Right lobe of liver (tissue), 6 donors: ENCODE measurements around the gene PMFBP1. TPM values are rescaled to one million over a fixed set of nuclear protein-coding genes. Genes with fewer than 3 reads are reported as not detected.
"Not testable (repeated sequence)": the region's sequence is repeated elsewhere in the genome, so short reads cannot be mapped to it uniquely, and the experiment has no call there.

Source experiments
- ATAC-seq, 4 donors: fragments of 200-7000 bp; cut with Tn5 transposase; one replicate each; pipeline ENCODE4 v1.9.1; 2020; ENCODE audit warnings: mild to moderate bottlenecking in 4 of 4, moderate library complexity in 4 of 4
- DNase-seq, 3 donors: peaks; one replicate each; pipeline ENCODE4 v3.0.0-alpha.2; 2020
- H3K27ac ChIP-seq, 3 donors: fragments of 200-600 bp; one replicate each; pipeline ENCODE4 v1.8.0; 2022
- H3K27me3 ChIP-seq, 2 donors: fragments of 200-600 bp; one replicate each; pipeline ENCODE4 v1.8.0; 2022
- H3K36me3 ChIP-seq, 4 donors: fragments of 200-600 bp; sonication (generic) in 1 of 4; one replicate each; pipeline versions ENCODE4 v1.5.1 to v1.8.0; 2017 to 2022; ENCODE audit warnings: control low read depth in 1 of 4
- H3K4me1 ChIP-seq, 4 donors: fragments of 200-600 bp; sonication (generic) in 1 of 4; one replicate each; pipeline versions ENCODE4 v1.5.1 to v1.8.0; 2017 to 2022; ENCODE audit warnings: control low read depth in 1 of 4
- H3K4me3 ChIP-seq, 3 donors: fragments of 200-600 bp; one replicate each; pipeline ENCODE4 v1.8.0; 2022
- H3K9me3 ChIP-seq, 4 donors: fragments of 200-600 bp; sonication (generic) in 1 of 4; one replicate each; pipeline versions ENCODE4 v1.5.1 to v1.8.0; 2017 to 2022; ENCODE audit warnings: control low read depth in 1 of 4
- POLR2A ChIP-seq: fragments of 450-650 bp; IDR thresholded peaks from one replicate; pipeline ENCODE4 v1.6.1; 2017; ENCODE audit warnings: antibody characterized with exemption, mild to moderate bottlenecking
- WGBS: methylation state at CpG from one replicate; pipeline ENCODE4 v1.1.6; 2018; ENCODE audit warnings: low coverage, low lambda C conversion rate; ENCODE audit not compliant: insufficient coverage; ENCODE audit errors: missing lambda C conversion rate; 5-methylcytosine and 5-hydroxymethylcytosine counted together
- intact Hi-C, 2 donors: fragments of 100-400 bp; cut with DNase I; formaldehyde crosslinking; loops; one replicate each; pipeline versions ENCODE4 v1.11.2 to v1.14.1; 2022
- total RNA-seq, 6 experiments: library from RNA; depleted of rRNA in 2 of 6; stranded (reverse); fragments of >200 nt in 2 of 6; fragmentation: NEBNext Ultra II Directional in 3 of 6; extraction: Animal tissue kit (Norgen Biotek cat#: 25700) in 3 of 6; gene quantifications; one replicate each; pipeline versions ENCODE4 v1.1.0 to v1.2.4, GENCODE V29; 2016 to 2023
- TF ChIP-seq, protein P1 (sequence below), 4 donors: fragments of 200-600 bp in 3 of 4; fragments of 450-650 bp in 1 of 4; IDR thresholded peaks; one replicate each; pipeline versions ENCODE4 v1.5.1 to v1.8.0; 2016 to 2022; ENCODE audit warnings: antibody characterized with exemption in 4 of 4, mild to moderate bottlenecking in 2 of 4
- donor health status: DM: no; HTN: yes; CAD: no.
- donor health status: DM: no; HTN: no; CAD: no.
- donor health status: DM: no; HTN: no; CAD: no.
- donor health status: DM: no; HTN: yes; CAD: no.
- donor health status: DM: no; HTN: yes; CAD: no.

Gene PMFBP1
- total RNA-seq, 6 experiments from 2014 or later: 0.09 to 0.53 (median 0.19) TPM; not detected in 2

DNA sequence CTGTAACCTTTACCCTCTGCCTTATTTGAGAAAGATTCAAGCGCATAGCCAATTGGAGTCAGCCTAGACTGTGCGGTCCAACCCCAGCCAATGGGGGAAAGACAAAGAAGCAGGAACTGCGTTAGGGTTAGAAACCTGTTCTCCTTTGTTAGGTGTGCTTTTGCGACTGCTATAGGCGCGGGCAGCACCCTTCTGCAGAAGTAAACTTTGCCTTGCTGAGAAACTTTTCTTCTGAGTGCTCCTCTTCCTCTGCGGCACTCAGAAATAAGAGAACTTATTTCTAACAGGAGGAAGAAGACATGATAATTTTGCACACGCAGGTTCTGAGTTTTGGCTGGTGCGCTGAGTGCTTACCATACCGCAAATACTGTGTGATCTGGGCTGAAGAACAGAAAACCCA is 87.5 kb downstream of the PMFBP1 start:
- no peak for ATAC-seq
- Histone ChIP-seq H3K4me3 (no peak overlapping the region), H3K9me3 (no peaks in the 10 kb centered on the region), H3K27ac (peak overlapping the region in 1 of 3 donors; percentile 10), H3K27me3 (no peaks in the 10 kb centered on the region), H3K4me1 (peaks cover 0 to 11% (median 5%) of the 10 kb centered on the region in 4 donors), H3K36me3 (peaks cover 7 to 34% (median 19%) of the 10 kb centered on the region in 4 donors)
- 100% methylated on average over 9 of the region's 10 CpGs for WGBS
- intact Hi-C loops: no loop called here
- DNase-seq: no peak
- TF ChIP-seq, protein P1, sequence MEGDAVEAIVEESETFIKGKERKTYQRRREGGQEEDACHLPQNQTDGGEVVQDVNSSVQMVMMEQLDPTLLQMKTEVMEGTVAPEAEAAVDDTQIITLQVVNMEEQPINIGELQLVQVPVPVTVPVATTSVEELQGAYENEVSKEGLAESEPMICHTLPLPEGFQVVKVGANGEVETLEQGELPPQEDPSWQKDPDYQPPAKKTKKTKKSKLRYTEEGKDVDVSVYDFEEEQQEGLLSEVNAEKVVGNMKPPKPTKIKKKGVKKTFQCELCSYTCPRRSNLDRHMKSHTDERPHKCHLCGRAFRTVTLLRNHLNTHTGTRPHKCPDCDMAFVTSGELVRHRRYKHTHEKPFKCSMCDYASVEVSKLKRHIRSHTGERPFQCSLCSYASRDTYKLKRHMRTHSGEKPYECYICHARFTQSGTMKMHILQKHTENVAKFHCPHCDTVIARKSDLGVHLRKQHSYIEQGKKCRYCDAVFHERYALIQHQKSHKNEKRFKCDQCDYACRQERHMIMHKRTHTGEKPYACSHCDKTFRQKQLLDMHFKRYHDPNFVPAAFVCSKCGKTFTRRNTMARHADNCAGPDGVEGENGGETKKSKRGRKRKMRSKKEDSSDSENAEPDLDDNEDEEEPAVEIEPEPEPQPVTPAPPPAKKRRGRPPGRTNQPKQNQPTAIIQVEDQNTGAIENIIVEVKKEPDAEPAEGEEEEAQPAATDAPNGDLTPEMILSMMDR (IDR thresholded peaks at IDR 0.05): no peak

DNA sequence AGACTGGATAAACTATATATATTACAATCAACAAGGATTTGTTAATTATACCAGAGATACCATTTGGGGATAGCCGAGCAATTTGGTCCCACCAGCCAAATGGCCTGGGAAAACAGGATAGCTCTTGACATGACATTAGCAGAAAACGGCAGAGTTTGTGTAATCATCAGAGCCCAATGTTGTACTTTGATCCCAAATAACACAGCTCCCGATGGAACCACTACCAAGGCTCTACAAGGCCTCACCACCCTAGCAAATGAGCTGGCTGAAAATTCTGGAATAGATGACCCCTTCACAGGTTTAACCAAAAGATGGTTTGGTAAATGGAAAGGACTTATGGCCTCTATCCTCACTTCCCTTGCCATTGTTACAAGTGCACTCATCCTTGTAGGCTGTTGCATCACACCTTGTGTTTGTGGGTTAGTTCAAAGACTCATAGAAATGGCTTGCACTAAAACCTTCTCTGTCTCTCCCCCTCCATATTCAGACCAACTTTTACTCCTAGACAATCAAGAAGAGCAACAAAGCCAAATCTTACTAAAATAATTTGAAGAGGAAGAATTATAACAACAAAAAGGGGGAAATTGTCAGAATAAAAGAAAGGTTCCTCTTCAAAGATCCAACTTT is 88.1 kb downstream of the PMFBP1 start:
- Histone ChIP-seq H3K36me3 (peaks cover 7 to 28% (median 17%) of the 10 kb centered on the region in 4 donors), H3K9me3 (no peaks in the 10 kb centered on the region), H3K4me3 (no peak overlapping the region), H3K27me3 (no peaks in the 10 kb centered on the region), H3K27ac (peak overlapping the region in 1 of 3 donors; percentile 27), H3K4me1 (peaks cover 0 to 11% (median 5%) of the 10 kb centered on the region in 4 donors)
- TF ChIP-seq, protein P1 (IDR thresholded peaks at IDR 0.05): no peak
- no peak for TF ChIP-seq POLR2A
- 37% methylated on average over 3 of the region's 3 CpGs for WGBS
- no peak for DNase-seq
- peak; percentile 72 to 94 (median 89) for ATAC-seq
- intact Hi-C loops: no loop called here

DNA sequence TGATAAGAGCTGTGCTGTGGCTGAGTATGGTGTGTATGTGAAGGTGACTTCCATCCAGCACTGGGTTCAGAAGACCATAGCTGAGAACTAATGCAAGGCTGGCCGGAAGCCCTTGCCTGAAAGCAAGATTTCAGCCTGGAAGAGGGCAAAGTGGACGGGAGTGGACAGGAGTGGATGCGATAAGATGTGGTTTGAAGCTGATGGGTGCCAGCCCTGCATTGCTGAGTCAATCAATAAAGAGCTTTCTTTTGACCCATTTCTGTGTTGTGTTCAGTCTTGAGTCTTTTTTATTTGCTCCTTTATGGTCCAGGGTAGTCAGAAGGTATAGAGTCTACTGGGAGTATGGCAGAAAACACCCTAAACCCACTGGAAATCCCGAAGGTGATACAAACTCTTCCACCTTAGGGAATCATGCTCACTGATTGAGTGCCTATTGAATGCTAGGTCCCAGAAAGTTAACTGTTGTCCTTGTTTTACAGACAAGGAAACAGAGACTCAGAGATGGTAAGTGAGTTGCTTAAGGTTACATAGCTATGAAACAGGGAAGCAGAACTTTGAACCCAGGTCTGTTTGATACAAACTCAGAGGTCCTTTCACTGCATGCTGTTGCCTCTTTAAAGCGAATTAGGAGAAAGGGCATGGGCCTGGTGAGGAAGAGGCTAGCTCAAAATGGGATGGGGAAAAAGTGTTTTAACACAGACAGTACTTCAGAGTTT is 94.8 kb downstream of the PMFBP1 start:
- DNase-seq, H3K4me1 ChIP-seq, H3K4me3 ChIP-seq, H3K27me3 ChIP-seq, intact Hi-C loops, H3K9me3 ChIP-seq, H3K27ac ChIP-seq: not testable (repeated sequence)
- 71% methylated on average over 1 of the region's 5 CpGs for WGBS
- ATAC-seq: peak; percentile 53 to 69 (median 63)
- peaks cover 0 to 17% (median 3%) of the 10 kb centered on the region in 4 donors for H3K36me3 ChIP-seq

GRCh38 chr16:72075067-72075466 is 96.9 kb downstream of the PMFBP1 start:
- H3K9me3 ChIP-seq, H3K4me1 ChIP-seq, H3K27me3 ChIP-seq, H3K27ac ChIP-seq, intact Hi-C loops, H3K4me3 ChIP-seq, DNase-seq: not testable (repeated sequence)
- peak in 1 of 4 donors; percentile 19 for ATAC-seq
- no CpG with 5 or more reads among the region's 6 CpGs for WGBS
- H3K36me3 ChIP-seq: peaks cover 0 to 28% (median 3%) of the 10 kb centered on the region in 4 donors

- ATAC-seq (peak in 1 of 4 donors; percentile 27), DNase-seq (no peak)
- H3K36me3 ChIP-seq: peaks cover 0 to 28% (median 3%) of the 10 kb centered on the region in 4 donors
- 66% methylated on average over 4 of the region's 8 CpGs for WGBS
- intact Hi-C loops: no loop called here
- no peaks in the 10 kb centered on the region for H3K27me3 ChIP-seq
- TF ChIP-seq, protein P1 (IDR thresholded peaks at IDR 0.05): no peak
- no peak for TF ChIP-seq POLR2A
- no peak overlapping the region for H3K4me3 ChIP-seq
- no peaks in the 10 kb centered on the region for H3K9me3 ChIP-seq
- peak overlapping the region in 1 of 3 donors; percentile 18 for H3K27ac ChIP-seq
- H3K4me1 ChIP-seq: peaks cover 0 to 6% (median 0%) of the 10 kb centered on the region in 4 donors
Observed at GRCh38 chr16:72073560-72074230, 98.3 kb downstream of the PMFBP1 start.
